HG03064 (cell line): ENCODE data around the gene KLHL6.

Experiments used
- ATAC-seq: cut with Tn5 transposase; IDR thresholded peaks from one replicate; pipeline ENCODE4 v1.9.1; 2021; ENCODE audit warnings: low read depth; ENCODE audit not compliant: unreplicated experiment

Gene KLHL6, protein sequence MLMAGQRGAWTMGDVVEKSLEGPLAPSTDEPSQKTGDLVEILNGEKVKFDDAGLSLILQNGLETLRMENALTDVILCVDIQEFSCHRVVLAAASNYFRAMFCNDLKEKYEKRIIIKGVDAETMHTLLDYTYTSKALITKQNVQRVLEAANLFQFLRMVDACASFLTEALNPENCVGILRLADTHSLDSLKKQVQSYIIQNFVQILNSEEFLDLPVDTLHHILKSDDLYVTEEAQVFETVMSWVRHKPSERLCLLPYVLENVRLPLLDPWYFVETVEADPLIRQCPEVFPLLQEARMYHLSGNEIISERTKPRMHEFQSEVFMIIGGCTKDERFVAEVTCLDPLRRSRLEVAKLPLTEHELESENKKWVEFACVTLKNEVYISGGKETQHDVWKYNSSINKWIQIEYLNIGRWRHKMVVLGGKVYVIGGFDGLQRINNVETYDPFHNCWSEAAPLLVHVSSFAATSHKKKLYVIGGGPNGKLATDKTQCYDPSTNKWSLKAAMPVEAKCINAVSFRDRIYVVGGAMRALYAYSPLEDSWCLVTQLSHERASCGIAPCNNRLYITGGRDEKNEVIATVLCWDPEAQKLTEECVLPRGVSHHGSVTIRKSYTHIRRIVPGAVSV

DNA sequence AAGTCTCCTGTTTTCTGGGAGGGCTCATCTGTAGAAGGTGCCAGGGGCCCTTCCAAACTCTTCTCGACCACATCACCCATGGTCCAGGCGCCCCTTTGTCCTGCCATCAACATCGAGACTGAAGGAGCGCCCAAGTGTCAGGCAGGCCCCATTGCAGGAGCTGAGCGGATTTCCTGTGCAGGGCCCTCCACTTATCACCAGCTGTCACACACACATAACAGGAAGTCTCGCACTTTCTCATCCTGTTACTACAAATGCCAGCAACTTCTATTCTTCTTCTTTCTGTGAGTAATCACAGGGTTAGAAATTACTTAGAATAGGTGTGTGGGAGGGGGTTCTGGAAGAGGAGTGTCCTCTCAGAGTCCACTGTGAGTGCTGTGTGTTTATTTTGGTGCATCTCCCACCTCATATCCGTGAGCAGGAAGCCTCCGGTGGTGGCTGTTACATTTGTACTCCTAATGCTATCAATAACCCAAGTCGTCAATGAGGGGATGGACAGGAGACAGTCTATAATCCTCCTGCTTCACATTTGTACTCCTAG, at the start of gene KLHL6:
Gene KLHL6, minus strand, starts transcription at position 166 of the 541 bp plus-strand sequence. Its CDS starts 53 bp downstream, at position 113.
- ATAC-seq, result peak; percentile 86

DNA sequence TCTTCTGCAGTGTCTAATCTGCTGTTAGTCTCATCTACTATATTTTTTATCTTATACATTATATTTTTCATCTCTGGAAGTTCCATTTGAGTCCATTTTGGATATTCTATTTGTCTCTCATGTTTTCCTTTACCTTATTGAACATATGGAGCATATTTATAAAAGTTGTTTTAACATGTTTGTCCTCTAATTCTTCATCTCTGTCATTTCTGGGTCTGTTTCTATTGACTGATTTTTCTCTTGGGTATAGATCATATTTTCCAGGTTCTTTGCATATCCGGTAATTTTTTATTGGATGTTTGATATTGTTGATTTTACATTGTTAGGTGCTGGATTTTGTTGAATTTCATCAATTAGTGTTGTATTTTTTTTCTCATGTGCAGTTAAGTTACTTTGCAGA, 42.5 kb upstream of the KLHL6 start:
- ATAC-seq, result no peak

DNA sequence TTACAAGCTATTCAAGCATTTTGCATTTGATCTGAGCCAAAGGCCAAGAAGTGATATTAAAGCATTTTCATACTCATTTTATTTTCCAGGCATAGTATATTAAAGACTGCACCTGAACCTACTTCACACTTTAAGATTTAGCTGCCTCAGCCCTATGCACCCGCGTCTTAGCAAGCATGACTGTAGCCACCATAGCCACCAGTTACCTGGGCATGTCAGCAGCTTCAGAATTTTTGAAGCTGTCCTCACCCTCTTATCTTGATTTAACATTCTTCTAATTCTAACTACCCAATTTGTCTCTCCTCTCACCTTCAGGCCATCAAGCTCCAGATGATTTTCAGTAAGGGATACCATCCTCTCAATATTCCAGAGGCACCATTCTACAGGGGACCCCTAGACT, 39.1 kb upstream of the KLHL6 start:
- ATAC-seq, result no peak

DNA sequence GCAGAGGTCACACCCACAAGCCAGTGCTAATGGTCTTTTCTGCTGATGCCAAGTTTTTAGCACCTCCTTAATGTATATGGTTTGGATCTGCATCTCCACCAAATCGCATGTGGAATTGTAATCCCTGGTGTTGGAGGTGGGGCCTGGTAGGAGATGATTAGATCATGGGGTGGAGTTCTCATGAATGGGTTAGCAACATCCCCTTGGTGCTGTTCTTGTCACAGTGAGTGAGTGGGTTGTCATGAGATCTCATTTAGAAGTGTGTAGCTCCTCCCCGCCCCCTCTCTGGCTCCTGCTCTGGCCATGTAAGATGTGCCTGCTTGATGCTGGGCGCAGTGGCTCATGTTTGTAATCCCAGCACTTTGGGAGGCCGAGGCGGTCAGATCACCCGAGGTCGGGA, 37.3 kb upstream of the KLHL6 start:
- ATAC-seq, result no peak

DNA sequence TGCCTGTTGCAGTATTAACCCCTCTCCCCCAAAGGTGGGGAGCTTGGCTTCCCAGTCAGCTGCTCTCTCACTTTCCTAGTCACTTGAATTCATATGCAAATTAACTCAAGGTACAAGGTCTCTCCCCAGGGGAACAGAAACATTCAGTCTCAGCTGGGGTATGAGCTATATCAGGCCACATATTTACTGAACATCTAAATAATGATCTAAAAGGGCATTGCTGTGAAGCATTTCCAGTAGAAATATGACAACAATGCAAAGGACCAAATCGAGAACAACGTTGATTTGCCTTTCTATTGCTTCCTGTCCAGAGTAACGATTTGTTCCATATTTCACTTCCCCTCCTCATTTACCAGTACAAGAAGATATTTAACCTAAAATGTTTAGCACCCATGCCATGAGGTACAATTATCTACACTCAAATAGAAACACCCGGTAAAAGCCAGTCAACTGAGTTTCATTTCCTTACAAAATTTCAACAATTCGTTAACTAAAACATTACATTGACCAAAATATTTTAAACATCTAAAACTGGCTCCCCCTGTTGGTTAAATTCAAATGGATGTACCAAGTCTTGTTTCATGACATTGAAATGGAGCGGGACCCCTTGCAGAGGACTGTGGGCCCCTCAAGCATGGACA, 36.5 kb upstream of the KLHL6 start:
- peak; percentile 98 for ATAC-seq

DNA sequence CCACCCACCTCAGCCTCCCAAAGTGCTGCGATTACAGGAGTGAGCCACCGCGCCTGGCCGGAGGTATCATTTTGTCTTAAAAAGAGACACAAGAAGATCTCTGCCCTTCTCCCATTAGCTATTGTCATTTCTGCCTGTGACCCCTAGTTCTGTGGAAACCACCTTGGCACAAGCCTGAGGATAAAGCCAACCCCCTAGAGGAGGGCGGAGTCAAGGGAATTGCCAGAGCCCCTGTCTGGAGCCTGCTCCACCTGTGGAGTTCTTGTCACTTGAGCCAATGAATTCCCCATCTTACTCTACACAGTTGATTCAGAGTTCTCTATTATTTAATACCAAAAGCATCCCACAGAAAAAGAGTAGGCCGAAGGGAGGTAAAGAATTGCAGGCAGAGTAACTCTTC, 34.9 kb upstream of the KLHL6 start:
- ATAC-seq, result no peak

DNA sequence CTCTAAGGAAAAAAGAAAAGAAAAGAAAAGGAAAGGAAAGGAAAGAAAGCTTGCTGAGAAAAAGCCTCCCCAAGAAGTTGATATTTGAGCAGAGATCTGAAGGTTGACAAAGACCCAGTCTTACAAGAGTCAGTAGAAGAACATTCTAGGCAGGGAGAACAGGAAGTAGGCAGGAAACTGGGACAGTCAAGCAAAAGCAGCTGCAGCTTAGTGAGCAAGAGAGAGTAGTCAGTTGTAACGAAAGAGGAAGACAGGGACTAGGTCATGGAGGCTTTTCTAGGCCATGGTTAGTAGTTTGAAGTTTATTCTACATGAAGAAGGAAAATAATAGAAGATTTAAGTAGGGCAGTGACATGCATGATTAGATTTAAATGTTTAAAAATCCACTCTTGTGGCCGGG, 31.8 kb upstream of the KLHL6 start:
- no peak for ATAC-seq

DNA sequence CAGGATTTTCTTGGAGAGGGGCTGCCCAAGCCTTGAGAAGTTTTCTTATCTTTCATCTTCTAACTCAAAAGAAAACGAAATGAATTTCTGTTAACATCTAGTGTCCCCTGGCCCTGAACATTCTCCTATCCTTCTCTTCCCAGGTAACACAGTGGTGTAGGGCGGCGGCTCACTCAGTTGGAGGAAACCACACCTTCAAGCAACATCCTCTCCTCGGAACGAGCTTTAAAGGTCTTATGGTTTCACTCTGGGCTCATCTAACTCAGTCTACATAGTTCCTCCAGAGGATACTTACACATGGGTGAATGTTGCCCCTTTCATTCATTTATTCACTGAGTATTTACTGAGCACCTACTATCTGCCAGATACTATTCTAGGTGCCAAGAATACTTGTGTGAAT, 31.0 kb upstream of the KLHL6 start:
- no peak for ATAC-seq

DNA sequence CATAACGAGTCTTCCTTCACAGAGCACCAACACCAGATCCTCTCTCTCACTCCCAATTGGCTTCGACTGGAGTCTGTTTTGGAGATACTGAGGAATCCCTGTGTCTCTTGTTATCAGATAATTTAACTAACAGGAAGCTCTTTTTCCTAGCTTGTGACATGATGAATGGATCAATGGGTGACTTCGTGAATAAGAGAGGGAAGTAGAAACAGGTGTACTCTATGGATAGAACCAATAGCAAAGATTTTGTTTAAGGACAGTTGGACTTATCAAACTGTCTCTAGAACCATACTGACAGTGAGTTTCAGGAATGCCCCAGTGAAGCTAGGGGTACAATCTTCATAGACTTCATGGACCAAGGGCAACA, 29.4 kb upstream of the KLHL6 start:
- ATAC-seq, result no peak

DNA sequence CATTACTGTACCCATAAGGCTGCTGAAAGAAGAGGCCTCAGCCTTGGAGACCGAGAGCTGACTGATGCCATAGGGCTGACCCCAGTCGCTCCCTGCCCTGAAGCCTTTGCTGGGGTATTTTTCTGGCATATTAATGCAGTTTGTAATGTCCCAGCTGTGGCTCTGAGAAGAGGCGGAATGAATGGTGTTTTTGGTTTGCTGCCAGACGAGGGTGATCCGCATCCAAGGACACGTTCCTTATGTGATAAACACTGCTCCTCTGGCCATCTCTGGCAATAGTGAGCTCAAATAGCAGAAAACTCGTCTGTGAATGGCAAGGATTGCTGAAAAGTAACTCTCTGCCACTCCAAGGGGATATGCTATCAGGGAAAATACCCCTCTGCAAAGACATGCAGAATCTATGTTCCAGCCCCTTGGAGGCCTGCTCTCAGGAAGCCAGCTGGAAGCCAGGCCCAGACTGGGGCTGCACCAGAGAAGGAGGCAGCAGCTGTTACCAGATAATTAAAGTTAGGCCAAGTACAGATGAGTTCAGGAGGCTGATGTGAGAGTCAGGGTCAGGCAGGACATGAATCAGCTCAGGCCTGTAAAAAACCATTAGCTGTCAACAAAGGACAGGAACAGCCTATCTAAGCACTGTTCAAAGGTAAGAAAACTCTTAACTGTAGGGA, 28.9 kb upstream of the KLHL6 start:
- ATAC-seq, result no peak

DNA sequence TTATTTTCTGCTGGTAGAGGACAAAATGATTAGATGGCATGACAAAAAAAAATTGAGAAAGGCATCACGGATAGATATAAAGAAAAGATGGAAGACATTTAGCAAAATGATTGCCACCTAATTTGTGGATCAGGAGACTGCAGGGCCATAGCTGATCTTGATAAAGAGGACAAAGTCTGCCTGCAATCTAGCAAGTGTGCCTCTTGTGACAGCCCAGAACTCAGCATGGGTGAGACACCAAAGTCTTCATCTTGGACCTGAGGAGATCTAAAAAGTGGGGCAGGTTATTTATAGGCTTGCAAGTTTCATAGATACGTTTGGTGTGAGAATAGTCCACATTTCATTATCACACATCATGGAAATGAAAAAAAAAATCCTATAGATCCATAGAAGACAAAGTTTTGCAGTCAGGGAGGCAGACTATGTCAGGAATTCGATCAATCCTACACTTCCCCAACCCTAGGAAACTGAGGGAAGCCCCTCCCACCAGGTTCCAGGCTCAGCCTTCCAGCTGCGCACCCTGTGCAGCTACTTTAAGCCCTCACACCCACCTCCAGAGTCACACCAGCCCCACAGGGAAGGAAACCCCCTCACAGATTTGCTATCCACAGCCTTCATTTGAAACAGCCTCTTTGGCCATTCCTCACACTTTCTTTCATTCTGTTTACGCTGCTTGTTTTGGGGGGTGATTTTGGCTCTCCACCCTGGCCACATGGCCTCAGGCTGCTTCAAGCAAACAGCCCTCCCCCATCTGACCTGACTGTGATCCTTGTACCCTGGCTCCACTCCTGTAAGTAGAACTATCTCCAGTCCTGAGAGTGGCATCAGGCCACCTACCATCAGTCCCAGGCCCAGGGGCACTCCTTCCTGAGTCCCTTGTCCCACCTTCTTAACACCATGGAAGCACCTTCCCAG, 28.1 kb upstream of the KLHL6 start:
- no peak for ATAC-seq

DNA sequence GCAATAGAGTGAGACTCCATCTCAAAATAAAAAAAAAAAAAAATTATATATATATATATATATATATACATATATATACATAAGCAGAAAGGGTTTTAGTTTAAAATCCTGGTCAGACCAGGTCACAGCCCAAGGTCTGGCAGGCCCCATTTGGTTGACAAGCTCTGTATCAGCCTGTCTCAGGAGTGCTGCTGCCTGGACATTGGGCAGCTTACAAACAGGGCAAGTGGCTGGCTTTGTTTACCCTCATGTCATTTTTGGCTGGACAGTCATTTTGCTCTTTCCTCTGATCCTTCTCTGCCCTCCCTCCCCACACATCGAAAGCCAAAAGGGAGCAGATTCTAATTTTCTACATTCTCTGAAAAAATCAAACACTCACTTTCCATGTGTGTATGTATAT, 26.7 kb upstream of the KLHL6 start:
- no peak for ATAC-seq

DNA sequence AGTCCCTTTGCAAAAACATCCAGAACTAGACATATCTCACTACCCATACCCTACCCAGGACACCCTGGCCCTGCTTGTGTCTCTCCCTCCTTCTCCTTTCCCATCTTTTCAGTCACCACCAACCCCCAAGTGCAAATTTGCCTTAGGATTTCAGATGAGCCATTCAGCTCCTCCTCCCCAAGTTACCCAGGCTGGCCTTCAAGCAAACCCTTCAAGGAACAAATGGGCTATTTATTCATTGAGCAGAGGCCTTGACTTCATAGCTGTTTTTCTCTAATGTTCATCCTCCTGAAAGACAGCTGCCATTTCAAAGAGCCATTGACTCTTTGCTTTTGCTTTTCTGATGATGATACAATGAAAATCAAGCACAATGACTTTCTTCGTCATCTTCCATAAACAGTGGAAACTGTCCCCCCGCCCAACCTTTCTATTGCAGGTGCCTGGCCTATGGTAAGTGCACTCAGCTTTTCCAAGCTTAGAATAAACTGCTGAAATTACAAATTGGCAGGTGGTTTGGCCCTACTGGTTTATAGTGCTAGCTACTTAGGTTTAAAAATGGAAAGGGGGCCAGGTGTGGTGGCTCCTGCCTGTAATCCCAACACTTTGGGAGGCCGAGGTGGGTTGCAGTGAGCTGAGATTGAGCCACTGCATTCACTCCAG, 26.1 kb upstream of the KLHL6 start:
- ATAC-seq, result no peak

DNA sequence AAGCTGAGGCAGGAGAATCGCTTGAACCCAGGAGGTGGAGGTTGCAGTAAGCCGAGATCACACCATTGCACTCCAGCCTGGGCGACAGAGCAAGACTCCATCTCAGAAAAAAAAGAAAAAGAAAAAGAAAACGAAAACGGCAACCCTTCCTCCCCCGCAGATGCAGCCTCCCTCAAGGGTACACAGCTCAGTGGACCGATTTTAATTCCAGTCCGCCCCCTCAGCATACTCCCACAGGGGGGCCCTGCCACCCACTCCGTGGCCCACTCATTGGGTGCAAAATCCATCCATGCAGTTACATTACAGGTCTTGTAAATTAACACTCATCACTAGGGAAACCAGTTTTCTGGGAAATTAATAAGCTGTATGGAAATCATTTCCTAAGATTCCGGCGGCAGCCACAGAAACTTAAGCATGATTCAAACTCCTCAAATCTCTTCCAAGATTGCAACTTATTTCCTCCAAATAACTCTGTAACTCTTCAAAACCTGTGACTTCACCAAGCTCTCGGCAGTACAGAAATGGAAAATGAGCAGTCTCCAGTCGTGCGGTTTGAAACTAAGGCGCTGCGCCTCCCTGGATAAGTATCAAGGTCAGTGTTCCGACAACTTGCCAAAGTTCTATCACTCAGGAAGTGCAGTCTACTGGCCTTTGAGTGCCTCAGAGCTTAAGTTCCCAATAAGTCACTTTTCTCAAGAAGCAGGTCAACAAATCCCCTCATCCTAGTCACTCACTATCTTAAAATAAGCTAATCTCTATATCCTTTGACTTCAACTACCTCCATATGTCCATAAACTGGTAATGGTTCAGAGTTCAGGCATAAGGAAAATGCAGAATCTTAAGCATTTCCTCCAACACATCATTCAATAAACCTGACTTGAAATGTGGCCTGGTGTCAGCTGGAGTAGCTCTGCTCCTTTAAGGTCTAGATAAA, 24.7 kb upstream of the KLHL6 start:
- no peak for ATAC-seq

DNA sequence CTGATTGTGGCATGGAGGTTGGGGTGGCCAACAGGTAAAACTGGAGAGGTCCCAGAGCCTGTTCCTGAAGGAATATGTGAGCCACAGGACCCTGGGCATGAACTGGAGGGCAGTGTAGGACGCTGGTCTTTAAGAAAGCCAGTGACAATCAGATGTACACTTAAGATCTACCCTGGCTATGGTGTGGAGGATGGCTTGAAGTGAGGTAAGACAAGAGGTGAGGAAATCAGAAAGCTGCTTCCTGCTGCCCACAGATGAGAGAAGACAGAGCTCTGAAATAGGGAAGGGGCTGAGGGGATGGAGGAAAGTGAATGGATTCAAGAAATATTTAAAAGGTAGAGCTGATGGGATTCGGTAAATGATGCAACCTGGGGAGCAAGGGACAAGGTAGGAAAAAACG, 22.7 kb upstream of the KLHL6 start:
- no peak for ATAC-seq

DNA sequence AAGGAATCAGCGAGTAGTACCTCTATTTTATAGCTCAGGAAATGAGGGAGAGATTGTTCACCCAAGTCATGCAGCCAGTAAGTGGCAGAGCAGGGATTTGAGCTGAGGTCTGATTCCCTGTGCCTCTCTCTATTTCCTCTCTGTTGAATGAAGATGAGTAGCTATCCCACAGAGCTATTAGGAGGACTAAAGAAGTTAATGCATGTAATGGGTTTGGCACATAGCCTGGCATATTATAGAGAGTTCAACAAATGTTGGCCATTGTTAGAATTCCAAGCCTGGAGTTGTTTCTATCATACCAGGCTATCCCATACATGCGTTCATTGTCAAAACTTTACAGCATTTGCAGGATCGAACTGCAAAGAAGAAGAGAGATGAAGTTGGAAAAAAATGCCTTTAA, 21.8 kb upstream of the KLHL6 start:
- ATAC-seq, result no peak

DNA sequence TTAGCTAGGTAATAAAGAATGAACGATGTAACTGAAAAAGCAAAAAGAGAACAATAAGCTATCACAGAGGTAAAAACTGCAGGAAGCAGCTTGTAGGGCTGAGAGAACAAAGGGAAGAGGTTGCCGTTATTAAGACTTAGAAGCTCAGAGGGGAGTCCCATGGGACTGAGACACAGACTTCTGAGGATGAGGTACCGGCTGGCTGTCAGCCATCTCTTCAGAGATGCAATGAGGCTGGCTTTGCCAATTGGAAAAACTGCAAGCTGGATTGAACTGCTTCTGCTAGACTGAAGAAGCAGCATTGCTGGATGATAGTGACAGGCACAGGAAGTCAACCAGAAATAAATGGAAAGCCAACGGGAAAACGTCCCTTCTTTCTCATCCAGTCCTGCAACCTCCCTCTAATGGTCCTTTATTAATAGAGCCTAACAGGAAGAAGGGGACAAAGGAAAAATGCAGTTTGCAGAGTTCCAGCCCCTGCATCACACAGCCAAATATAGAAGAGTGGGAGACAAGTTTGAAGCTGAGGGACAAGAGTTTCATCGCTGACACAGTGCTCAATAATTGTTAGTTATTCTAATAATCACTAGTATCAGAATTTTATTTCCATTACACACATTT, 21.1 kb upstream of the KLHL6 start:
- ATAC-seq, result no peak

DNA sequence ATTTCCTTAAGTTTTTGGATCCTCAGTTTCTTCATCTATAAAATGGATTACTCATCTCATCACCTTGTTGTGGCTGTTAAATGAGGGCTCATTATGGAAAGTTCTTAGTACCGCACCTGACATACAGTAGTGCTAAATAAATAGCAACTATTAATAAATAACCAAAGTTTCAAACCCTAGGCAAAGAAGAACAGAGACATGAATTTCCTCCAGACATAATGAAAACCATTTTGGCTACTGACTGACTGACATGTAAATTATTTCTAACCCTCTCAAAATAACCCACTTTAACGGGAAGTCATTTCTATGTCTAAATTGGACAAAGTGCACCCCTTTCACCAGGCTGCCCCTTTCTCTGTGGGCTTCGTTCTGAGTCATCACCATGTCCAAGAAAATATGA, 17.4 kb upstream of the KLHL6 start:
- ATAC-seq, result no peak
